HG03159 (cell line): ENCODE measurements around the gene ESR1.
"Not testable (repeated sequence)": the region's sequence is repeated elsewhere in the genome, so short reads cannot be mapped to it uniquely, and the experiment has no call there.

ENCODE experiments used
- ATAC-seq: cut with Tn5 transposase; IDR thresholded peaks from one replicate; pipeline ENCODE4 v1.9.1; 2021; ENCODE audit warnings: mild to moderate bottlenecking, moderate library complexity; ENCODE audit not compliant: unreplicated experiment

The ESR1 gene

DNA sequence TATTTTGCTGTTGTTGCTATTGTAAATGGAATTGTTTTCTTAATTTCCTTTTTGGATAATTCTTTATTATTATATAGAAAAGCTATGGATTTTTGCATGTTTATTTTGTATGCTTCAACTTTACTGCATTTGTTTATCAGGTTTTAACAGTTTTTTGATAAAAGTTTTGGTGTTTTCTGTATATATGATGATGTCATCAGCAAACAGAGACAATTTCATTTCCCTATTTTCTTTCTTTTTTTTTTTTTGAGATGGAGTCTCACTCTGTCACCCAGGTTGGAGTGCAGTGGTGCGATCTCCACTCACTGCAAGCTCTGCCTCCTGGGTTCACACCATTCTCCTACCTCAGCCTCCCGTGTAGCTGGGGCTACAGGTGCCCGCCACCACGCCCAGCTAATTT lies 156.9 kb downstream of the ESR1 start:
- not testable (repeated sequence) for ATAC-seq

GRCh38 chr6:151974061-151974617 lies 166.7 kb downstream of the ESR1 start:
- no peak for ATAC-seq

- no peak for ATAC-seq
Observed at GRCh38 chr6:151975795-151976194, 168.3 kb downstream of the ESR1 start.

- not testable (repeated sequence) for ATAC-seq
Observed at GRCh38 chr6:151988199-151988598, 180.7 kb downstream of the ESR1 start.

- ATAC-seq = no peak
Observed at GRCh38 chr6:151992091-151992490, 184.6 kb downstream of the ESR1 start.

DNA sequence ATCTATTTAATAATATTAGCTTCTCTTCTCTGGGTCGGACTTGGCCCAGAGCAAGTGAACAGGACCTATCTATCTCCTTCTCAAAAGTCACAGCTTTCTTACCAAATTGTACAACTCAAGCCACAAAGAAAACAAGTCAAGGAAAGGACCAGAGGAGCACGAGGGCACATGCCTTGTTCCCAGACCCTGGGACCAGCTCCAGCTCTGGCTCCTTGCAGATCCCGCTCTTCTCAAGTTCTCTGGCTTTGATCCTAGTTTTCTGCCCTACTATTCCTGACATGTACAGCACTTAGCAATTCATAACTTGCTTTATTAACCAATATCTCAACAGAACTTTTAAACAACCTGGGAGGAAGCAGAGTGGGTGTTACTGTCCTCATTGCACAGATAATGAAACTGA lies 185.9 kb downstream of the ESR1 start:
- no peak for ATAC-seq

DNA sequence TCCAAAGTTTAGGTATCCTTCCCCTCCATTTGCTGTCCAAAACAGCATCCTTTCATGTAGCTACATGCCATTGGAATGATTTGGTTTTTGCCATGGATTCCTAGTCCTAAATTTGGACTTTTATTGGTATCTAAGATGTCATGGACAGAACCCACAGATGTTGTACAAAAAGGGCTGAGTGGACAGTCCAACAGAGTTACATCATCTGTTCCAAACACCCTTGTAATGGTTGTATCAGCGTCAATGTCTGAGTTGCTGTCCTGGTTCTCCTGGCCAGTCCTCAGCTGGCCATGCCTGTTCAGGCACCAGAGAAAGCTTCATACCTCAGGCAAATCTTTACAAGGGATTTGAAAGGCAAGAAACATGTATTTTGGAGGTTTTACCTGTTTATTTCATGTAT lies 191.3 kb downstream of the ESR1 start:
- no peak for ATAC-seq

DNA sequence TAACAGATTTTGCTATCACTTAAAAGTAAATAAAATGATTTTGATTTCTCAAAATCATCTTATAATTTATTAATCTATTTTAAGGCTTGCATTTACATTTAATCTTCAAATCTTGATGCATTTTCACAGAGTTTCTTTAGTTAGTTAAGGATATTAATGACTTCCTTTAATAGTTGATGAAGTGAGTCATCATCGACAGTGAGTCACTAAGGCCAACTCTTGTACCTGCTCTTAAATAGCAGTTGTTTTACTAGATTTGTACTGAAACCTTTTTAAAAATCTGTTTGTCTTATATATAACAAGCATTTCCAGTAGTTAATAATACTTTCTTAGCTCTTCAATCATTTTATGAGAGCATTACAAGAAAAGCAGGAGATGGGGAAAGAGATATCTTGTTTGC lies 191.7 kb downstream of the ESR1 start:
- no peak for ATAC-seq

GRCh38 chr6:152001408-152001807 lies 193.9 kb downstream of the ESR1 start:
- ATAC-seq = no peak

DNA sequence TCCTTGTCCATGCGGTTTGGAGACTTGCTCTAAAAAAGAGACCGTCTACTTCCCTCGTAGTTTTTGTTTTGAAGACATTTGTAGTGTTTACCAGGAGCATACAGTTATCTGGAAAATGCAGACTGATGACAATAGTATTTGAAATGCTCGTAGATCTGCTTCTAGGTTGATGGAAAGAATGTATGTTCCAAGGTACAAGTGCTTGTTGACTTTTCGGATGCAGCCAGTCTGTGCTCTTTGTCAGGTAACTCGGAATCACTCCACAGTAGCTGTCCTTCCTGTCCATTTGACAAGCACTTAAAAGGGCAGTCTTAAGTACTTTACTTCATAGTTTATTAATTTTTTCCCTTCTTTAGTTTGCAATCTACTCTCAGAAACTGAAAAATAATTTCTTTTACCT lies 194.8 kb downstream of the ESR1 start:
- no peak for ATAC-seq

DNA sequence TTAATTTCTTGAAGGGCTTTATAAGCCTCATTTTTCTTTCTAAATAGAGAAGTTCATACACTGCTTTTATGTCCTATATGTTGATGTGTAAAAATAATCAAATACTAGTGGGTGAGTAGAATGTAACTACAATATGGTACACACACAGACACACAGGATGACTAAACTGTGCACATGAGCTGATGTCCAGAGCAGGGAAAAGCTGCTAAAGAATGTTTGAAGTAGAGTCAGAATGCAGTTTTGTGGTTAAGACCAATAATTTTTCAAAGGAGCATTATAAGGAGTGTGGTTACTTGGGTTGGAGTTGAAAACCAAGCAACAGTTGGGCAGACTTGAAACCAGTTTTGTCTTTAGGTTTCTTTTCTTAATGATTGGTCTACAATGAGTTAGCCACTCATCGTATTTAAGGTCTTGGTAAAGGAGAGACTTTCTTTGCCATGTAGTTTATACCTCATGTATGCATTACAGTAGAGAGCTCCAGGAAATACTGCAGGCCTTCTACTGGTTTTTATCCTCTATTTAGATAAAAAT lies 196.6 kb downstream of the ESR1 start:
- no peak for ATAC-seq

DNA sequence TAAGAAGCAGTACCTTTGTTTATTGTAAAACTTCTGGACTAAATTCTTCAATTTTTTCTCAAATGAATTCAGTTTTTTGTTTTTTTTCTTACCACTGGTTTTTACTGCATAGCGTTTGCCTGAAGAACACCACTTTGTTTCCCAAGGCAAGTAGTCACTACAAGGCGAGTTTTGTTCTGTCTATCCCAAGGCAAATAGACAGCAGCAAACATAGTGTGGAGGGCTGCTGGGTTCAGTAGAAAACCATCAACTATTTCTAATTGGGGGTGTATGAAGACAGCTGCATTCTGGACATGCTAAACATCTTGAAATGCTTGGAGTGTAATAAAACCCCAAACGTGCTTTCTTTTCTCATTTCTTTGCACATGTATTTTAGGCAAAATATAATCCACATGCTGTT lies 197.4 kb downstream of the ESR1 start:
- no peak for ATAC-seq

- ATAC-seq = no peak
Observed at GRCh38 chr6:152008779-152009178, 201.3 kb downstream of the ESR1 start.

GRCh38 chr6:152012227-152012626 lies 204.7 kb downstream of the ESR1 start:
- ATAC-seq = no peak

- no peak for ATAC-seq
Observed at GRCh38 chr6:152018876-152019275, 211.4 kb downstream of the ESR1 start.

DNA sequence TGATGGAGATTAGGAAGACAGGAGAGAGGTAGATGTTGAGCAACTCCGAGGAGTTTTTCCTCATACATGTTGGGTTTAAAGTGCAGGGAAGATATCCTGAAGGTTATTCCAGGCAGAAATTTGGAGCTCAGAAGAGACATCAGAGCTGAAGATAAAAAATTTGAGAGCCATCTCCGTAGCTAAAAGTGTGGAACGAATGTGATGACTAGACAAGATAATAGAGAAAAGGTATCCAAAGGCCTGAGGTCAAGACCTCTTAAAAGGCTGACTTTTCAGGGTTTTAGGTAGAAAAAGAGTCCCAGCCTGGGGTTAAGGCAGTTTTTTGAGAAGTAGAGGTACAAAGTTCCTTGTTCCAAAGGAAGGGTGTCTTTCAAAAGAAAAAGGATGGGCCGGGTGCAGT lies 214.8 kb downstream of the ESR1 start:
- ATAC-seq = no peak

GRCh38 chr6:152023613-152024012 lies 216.1 kb downstream of the ESR1 start:
- no peak for ATAC-seq

- ATAC-seq = no peak
Observed at GRCh38 chr6:152026291-152026690, 218.8 kb downstream of the ESR1 start.

DNA sequence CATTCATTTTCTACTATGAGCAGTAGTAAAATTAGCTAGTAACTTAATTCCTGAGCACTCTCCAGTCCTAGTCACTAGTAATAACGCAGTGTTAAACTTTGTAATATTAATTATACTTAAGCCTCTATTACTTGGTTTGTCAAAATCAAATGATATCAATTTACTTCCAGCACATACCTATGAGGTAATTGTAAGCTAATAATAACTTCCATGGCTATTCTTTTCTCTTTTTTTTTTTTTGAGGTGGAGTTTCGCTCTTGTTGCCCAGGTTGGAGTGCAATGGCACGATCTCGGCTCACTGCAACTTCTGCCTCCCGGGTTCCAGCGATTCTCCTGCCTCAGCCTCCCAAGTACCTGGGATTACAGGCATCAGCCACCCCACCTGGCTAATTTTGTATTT lies 219.3 kb downstream of the ESR1 start:
- not testable (repeated sequence) for ATAC-seq

DNA sequence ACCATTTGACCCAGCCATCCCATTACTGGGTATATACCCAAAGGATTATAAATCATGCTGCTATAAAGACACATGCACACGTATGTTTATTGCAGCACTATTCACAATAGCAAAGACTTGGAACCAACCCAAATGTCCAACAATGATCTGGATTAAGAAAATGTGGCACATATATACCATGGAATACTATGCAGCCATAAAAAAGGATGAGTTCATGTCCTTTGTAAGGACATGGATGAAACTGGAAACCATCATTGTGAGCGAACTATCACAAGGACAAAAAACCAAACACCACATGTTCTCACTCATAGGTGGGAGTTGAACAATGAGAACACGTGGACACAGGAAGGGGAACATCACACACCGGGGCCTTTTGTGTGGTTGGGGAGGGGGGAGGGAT lies 226.3 kb downstream of the ESR1 start:
- ATAC-seq = not testable (repeated sequence)

DNA sequence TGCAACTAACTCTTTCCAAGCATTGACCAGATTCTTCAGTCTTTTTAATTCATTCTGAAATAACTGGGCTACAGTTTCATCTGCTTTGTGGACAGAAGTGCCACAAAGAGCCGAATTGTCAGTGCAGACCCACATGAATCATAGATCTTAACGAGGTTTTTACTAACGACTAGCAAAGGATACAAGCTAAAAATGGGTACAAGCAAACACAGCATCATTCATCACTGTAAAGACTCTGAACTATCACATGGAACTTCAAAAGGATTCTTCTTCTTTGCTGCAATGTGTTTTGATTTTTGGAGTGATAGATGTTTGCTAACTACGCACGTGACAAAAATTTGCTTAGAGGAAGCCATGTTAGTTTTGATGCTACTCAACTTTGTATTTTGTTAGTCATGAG lies 227.1 kb downstream of the ESR1 start:
- no peak for ATAC-seq

DNA sequence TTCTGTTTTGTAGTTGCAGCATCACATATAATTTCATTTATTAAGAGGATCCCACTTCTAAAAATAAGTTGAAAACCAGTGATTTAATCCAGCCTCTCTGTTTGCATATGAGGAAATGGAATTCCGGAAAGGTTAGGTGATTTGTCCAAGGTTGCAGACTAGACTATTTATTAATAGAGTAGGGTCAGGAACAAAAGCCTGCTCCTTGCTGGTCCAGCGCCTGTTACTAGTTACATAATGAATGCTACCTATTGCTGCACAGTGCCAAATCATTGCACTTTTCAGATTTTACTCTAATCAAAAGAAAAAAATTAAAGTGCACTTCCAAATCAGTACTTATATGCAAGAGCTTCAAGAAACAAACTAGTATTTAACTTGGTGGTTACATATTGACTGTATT lies 238.6 kb downstream of the ESR1 start:
- no peak for ATAC-seq

DNA sequence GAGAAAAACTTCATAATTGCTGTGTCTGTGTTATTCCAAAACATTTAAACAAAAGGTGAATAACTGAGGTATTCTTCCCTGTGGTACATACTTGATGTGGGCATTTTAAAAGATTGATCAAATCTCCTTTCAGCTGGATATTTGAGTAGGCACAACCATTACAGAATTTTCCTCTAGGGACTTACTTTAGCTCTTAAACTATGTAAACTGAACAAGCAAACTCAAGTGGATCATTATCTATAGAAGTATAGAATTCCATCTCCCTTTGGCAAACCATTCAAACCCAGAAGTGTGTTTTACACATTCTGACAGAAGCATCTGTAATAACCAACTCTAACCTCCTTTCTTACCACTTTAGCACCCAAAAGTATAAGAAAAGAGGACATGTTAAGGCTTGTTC lies 241.4 kb downstream of the ESR1 start:
- ATAC-seq = no peak
